ENCODE data around the gene STAT4.

GRCh38 chr2:191165176-191165643 lies 14.4 kb upstream of the STAT4 start:
- peak; percentile 48 to 77 (median 70) for TF ChIP-seq CTCF (IDR thresholded peaks at IDR 0.05)
- no peak for TF ChIP-seq POLR2A (IDR thresholded peaks at IDR 0.05)

Measured in heart left ventricle (tissue), 13 donors.